ENCODE data around the gene ATXN1.

The ATXN1 gene

DNA sequence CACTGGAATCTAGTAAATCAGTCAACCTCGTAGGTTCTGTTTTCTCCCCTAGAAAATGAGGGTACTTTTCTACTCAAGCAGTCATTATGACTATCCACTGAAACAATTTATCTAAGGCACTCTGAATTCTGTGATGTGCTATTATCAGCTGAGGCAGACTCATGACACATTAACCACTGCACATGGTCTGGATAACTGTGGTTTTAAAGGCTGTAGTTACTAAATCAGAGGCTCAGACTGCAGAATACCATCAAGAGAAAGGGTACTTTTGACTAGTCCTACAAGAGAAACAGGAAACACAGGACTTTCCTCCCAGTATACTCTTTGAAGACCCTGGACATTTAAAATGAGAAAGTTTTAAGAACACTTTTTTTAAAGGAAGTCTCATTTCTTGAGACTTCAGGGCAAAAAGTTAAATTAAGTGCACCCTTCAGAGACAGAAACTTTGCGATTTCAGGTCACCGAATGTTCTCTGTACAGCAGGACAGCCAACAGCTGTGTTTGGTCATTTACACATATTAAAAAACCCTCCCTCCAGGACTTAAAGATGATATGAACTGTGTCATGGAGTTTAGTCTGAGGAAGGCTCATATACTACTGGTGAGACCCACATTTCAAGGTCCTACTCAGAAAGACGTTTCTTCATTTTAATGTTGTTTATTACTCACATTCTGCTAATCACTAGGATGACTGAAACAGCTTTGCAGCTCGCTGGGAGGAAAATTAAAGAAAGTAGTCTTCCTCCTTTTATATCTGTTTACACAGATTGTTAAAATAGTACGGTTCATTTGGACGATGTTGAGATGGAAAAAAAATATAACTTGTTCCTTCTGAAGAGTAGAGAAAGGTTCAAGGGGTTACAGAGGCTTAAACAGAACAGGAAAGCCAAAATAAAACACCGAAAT is 19.9 kb downstream of the ATXN1 start:
- Histone ChIP-seq H3K27me3 (ENCODE audit: control insufficient read depth, insufficient read depth, low read length) (no peaks in the 10 kb centered on the region), H3K9me3 (ENCODE audit: control insufficient read depth, insufficient read depth, low read length) (no peaks in the 10 kb centered on the region), H3K4me1 (ENCODE audit: control insufficient read depth, insufficient read depth, low read length) (no peaks in the 10 kb centered on the region; the same call in 1 of the 2 replicates), H3K4me3 (ENCODE audit: low read length) (no peak overlapping the region), H3K27ac (ENCODE audit: low read length) (no peak overlapping the region), H3K36me3 (ENCODE audit: control insufficient read depth, insufficient read depth, low read length) (no peaks in the 10 kb centered on the region)
- no peak for DNase-seq (ENCODE audit: low read depth, low spot score)
- WGBS (ENCODE audit: insufficient coverage, insufficient read length), result no CpG with 5 or more reads among the region's 8 CpGs

DNA sequence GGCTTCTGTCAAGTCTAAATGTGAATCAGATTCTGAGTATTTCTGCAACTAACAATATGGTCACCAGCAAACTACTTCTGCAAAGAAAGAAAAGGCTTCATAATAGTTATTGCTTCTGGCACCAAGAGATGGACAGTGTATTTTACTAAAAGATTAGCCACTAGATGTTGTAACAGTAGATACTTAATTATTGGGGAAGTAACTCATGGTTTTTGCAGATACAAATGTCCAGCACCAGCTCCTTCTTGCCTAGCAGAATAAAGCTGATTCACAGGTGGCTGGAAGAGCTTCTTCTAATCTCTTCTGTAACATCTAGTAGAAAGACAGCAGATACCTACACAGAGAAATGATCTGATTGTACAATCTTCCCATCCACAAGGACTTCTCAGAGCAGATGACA is 21.2 kb downstream of the ATXN1 start:
- Histone ChIP-seq H3K4me1 (ENCODE audit: control insufficient read depth, insufficient read depth, low read length) (no peaks in the 10 kb centered on the region; the same call in 1 of the 2 replicates), H3K27me3 (ENCODE audit: control insufficient read depth, insufficient read depth, low read length) (no peaks in the 10 kb centered on the region), H3K27ac (ENCODE audit: low read length) (no peak overlapping the region), H3K36me3 (ENCODE audit: control insufficient read depth, insufficient read depth, low read length) (no peaks in the 10 kb centered on the region), H3K4me3 (ENCODE audit: low read length) (no peak overlapping the region), H3K9me3 (ENCODE audit: control insufficient read depth, insufficient read depth, low read length) (no peaks in the 10 kb centered on the region)
- DNase-seq (ENCODE audit: low read depth, low spot score), result no peak

GRCh38 chr6:16739329-16739801 is 21.9 kb downstream of the ATXN1 start:
- no peak overlapping the region for H3K4me3 ChIP-seq (ENCODE audit: low read length)
- H3K9me3 ChIP-seq (ENCODE audit: control insufficient read depth, insufficient read depth, low read length), result no peaks in the 10 kb centered on the region
- H3K4me1 ChIP-seq (ENCODE audit: control insufficient read depth, insufficient read depth, low read length), result no peaks in the 10 kb centered on the region; the same call in 1 of the 2 replicates
- no peak overlapping the region for H3K27ac ChIP-seq (ENCODE audit: low read length)
- DNase-seq (ENCODE audit: low read depth, low spot score), result no peak
- H3K27me3 ChIP-seq (ENCODE audit: control insufficient read depth, insufficient read depth, low read length), result no peaks in the 10 kb centered on the region
- WGBS (ENCODE audit: insufficient coverage, insufficient read length), result no CpG with 5 or more reads among the region's 7 CpGs
- no peaks in the 10 kb centered on the region for H3K36me3 ChIP-seq (ENCODE audit: control insufficient read depth, insufficient read depth, low read length)

DNA sequence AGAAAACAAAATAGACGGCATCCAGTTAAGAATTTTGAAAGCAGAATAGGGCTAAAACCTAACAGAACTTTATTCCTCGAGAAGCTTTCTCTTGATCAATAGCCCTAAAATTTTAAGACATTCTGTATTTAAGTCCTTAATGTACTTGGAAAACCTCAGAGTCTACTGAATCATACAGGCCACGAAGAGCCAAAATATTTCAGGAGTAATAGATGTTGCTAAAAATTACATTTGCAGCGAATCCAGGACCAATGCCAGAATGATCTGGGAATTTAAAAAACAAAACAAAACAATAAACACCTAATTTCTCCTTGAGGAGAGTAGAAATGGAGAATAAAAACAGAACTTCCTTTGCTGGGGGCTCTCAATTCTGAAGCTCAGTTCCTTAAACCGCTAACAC is 23.3 kb downstream of the ATXN1 start:
- DNase-seq (ENCODE audit: low read depth, low spot score), result no peak
- no peaks in the 10 kb centered on the region; the same call in 1 of the 2 replicates for H3K4me1 ChIP-seq (ENCODE audit: control insufficient read depth, insufficient read depth, low read length)
- no peak overlapping the region for H3K4me3 ChIP-seq (ENCODE audit: low read length)
- WGBS (ENCODE audit: insufficient coverage, insufficient read length), result no CpG with 5 or more reads among the region's 5 CpGs
- no peaks in the 10 kb centered on the region for H3K9me3 ChIP-seq (ENCODE audit: control insufficient read depth, insufficient read depth, low read length)
- no peaks in the 10 kb centered on the region for H3K36me3 ChIP-seq (ENCODE audit: control insufficient read depth, insufficient read depth, low read length)
- no peak overlapping the region for H3K27ac ChIP-seq (ENCODE audit: low read length)
- no peaks in the 10 kb centered on the region for H3K27me3 ChIP-seq (ENCODE audit: control insufficient read depth, insufficient read depth, low read length)

GRCh38 chr6:16736856-16737775 is 24.1 kb downstream of the ATXN1 start:
- DNase-seq (ENCODE audit: low read depth, low spot score), result no peak
- WGBS (ENCODE audit: insufficient coverage, insufficient read length), result no CpG with 5 or more reads among the region's 5 CpGs
- H3K4me3 ChIP-seq (ENCODE audit: low read length), result no peak overlapping the region
- H3K36me3 ChIP-seq (ENCODE audit: control insufficient read depth, insufficient read depth, low read length), result no peaks in the 10 kb centered on the region
- no peaks in the 10 kb centered on the region for H3K9me3 ChIP-seq (ENCODE audit: control insufficient read depth, insufficient read depth, low read length)
- no peaks in the 10 kb centered on the region; the same call in 1 of the 2 replicates for H3K4me1 ChIP-seq (ENCODE audit: control insufficient read depth, insufficient read depth, low read length)
- H3K27ac ChIP-seq (ENCODE audit: low read length), result no peak overlapping the region
- no peaks in the 10 kb centered on the region for H3K27me3 ChIP-seq (ENCODE audit: control insufficient read depth, insufficient read depth, low read length)

- no peaks in the 10 kb centered on the region; the same call in 1 of the 2 replicates for H3K4me1 ChIP-seq (ENCODE audit: control insufficient read depth, insufficient read depth, low read length)
- H3K27ac ChIP-seq (ENCODE audit: low read length), result no peak overlapping the region
- no peaks in the 10 kb centered on the region for H3K27me3 ChIP-seq (ENCODE audit: control insufficient read depth, insufficient read depth, low read length)
- no CpG with 5 or more reads among the region's 2 CpGs for WGBS (ENCODE audit: insufficient coverage, insufficient read length)
- no peak overlapping the region for H3K4me3 ChIP-seq (ENCODE audit: low read length)
- H3K9me3 ChIP-seq (ENCODE audit: control insufficient read depth, insufficient read depth, low read length), result no peaks in the 10 kb centered on the region
- no peak for DNase-seq (ENCODE audit: low read depth, low spot score)
- H3K36me3 ChIP-seq (ENCODE audit: control insufficient read depth, insufficient read depth, low read length), result no peaks in the 10 kb centered on the region
Observed at GRCh38 chr6:16735014-16735413, 26.2 kb downstream of the ATXN1 start.

- Histone ChIP-seq H3K27ac (ENCODE audit: low read length) (no peak overlapping the region), H3K36me3 (ENCODE audit: control insufficient read depth, insufficient read depth, low read length) (no peaks in the 10 kb centered on the region), H3K4me3 (ENCODE audit: low read length) (no peak overlapping the region), H3K9me3 (ENCODE audit: control insufficient read depth, insufficient read depth, low read length) (no peaks in the 10 kb centered on the region), H3K4me1 (ENCODE audit: control insufficient read depth, insufficient read depth, low read length) (no peaks in the 10 kb centered on the region; the same call in 1 of the 2 replicates), H3K27me3 (ENCODE audit: control insufficient read depth, insufficient read depth, low read length) (no peaks in the 10 kb centered on the region)
- DNase-seq (ENCODE audit: low read depth, low spot score), result no peak
- no CpG with 5 or more reads among the region's 6 CpGs for WGBS (ENCODE audit: insufficient coverage, insufficient read length)
Observed at GRCh38 chr6:16733085-16733484, 28.2 kb downstream of the ATXN1 start.

- no peak overlapping the region for H3K4me3 ChIP-seq (ENCODE audit: low read length)
- H3K27ac ChIP-seq (ENCODE audit: low read length), result no peak overlapping the region
- H3K27me3 ChIP-seq (ENCODE audit: control insufficient read depth, insufficient read depth, low read length), result no peaks in the 10 kb centered on the region
- WGBS (ENCODE audit: insufficient coverage, insufficient read length), result no CpG with 5 or more reads among the region's 6 CpGs
- H3K4me1 ChIP-seq (ENCODE audit: control insufficient read depth, insufficient read depth, low read length), result no peaks in the 10 kb centered on the region
- no peak for DNase-seq (ENCODE audit: low read depth, low spot score)
- H3K9me3 ChIP-seq (ENCODE audit: control insufficient read depth, insufficient read depth, low read length), result no peaks in the 10 kb centered on the region
- H3K36me3 ChIP-seq (ENCODE audit: control insufficient read depth, insufficient read depth, low read length), result no peaks in the 10 kb centered on the region
Observed at GRCh38 chr6:16731478-16732051, 29.7 kb downstream of the ATXN1 start.

GRCh38 chr6:16730738-16731477 is 30.4 kb downstream of the ATXN1 start:
- no CpG with 5 or more reads among the region's 7 CpGs for WGBS (ENCODE audit: insufficient coverage, insufficient read length)
- Histone ChIP-seq H3K36me3 (ENCODE audit: control insufficient read depth, insufficient read depth, low read length) (no peaks in the 10 kb centered on the region), H3K4me1 (ENCODE audit: control insufficient read depth, insufficient read depth, low read length) (no peaks in the 10 kb centered on the region), H3K4me3 (ENCODE audit: low read length) (no peak overlapping the region), H3K27me3 (ENCODE audit: control insufficient read depth, insufficient read depth, low read length) (no peaks in the 10 kb centered on the region), H3K27ac (ENCODE audit: low read length) (no peak overlapping the region), H3K9me3 (ENCODE audit: control insufficient read depth, insufficient read depth, low read length) (no peaks in the 10 kb centered on the region)
- DNase-seq (ENCODE audit: low read depth, low spot score), result no peak
